BE2C (cell line): Measurements from ENCODE around the gene GPSM1.

Source experiments
- DNase-seq: peaks from one replicate; pipeline ENCODE4 v3.0.0-alpha.2; 2020
- H3K27me3 ChIP-seq: fragments of 250-450 bp; sonication (Bioruptor Pico); 2 replicates; pipeline ENCODE4 v1.5.1; 2020; ENCODE audit warnings: mild to moderate bottlenecking
- H3K36me3 ChIP-seq: fragments of 250-450 bp; sonication (Bioruptor Pico); 2 replicates; pipeline ENCODE4 v1.5.1; 2020; ENCODE audit warnings: mild to moderate bottlenecking
- H3K4me1 ChIP-seq: fragments of 250-450 bp; sonication (Bioruptor Pico); 2 replicates; pipeline ENCODE4 v1.5.1; 2020
- H3K4me3 ChIP-seq: 2 replicates; pipeline ENCODE4 v1.5.1; 2011; ENCODE audit warnings: low read depth, low read length
- H3K9me3 ChIP-seq: fragments of 250-450 bp; sonication (Bioruptor Pico); 2 replicates; pipeline ENCODE4 v1.5.1; 2020
- CTCF ChIP-seq: IDR thresholded peaks from 2 replicates; pipeline ENCODE4 v1.5.1; 2012; ENCODE audit warnings: mild to moderate bottlenecking, low read depth, low read length

GPSM1 gene

DNA sequence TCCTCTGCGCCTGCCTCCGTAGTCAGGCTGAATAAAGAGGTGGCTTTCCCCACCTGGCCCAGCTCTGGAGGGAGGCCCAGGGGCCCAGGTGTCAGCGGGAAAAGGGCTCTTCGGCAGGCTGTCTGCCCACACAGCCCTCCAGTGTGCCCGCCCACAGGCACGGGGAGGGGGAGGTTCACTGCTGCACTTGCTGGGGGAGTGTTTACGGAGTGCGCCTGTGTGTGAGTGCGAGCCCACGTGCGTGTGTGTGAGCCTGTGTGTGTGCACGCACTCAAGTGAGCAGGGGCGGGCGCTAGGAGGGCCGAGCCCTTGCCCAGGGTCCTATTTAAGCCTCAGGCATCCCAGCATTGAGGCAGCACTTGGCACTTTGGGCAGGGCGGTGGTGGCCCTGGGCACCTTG, 25.3 kb downstream of the GPSM1 start:
- TF ChIP-seq CTCF: no peak
- H3K4me1 ChIP-seq: peaks cover 20% of the 10 kb centered on the region
- no peak for DNase-seq
- H3K9me3 ChIP-seq: no peaks in the 10 kb centered on the region; the same call in 1 of the 2 replicates
- H3K36me3 ChIP-seq: peaks cover 15% of the 10 kb centered on the region
- no peaks in the 10 kb centered on the region for H3K27me3 ChIP-seq
- H3K4me3 ChIP-seq: no peak overlapping the region

- Histone ChIP-seq H3K4me1 (peaks cover 16% of the 10 kb centered on the region), H3K9me3 (no peaks in the 10 kb centered on the region; the same call in 1 of the 2 replicates), H3K27me3 (no peaks in the 10 kb centered on the region), H3K4me3 (no peak overlapping the region), H3K36me3 (peaks cover 18% of the 10 kb centered on the region)
- no peak for TF ChIP-seq CTCF
- DNase-seq: no peak
Observed at GRCh38 chr9:136353088-136353487, 25.7 kb downstream of the GPSM1 start.

GRCh38 chr9:136353757-136354488, 26.6 kb downstream of the GPSM1 start:
- peaks cover 8% of the 10 kb centered on the region for H3K4me1 ChIP-seq
- DNase-seq: no peak
- H3K9me3 ChIP-seq: no peaks in the 10 kb centered on the region; the same call in 1 of the 2 replicates
- TF ChIP-seq CTCF: no peak
- H3K4me3 ChIP-seq: no peak overlapping the region
- peaks cover 19% of the 10 kb centered on the region for H3K36me3 ChIP-seq
- H3K27me3 ChIP-seq: no peaks in the 10 kb centered on the region

- no peak overlapping the region for H3K4me3 ChIP-seq
- H3K4me1 ChIP-seq: peaks cover 7% of the 10 kb centered on the region
- no peaks in the 10 kb centered on the region for H3K27me3 ChIP-seq
- no peak for DNase-seq
- peaks cover 19% of the 10 kb centered on the region for H3K36me3 ChIP-seq
- no peak for TF ChIP-seq CTCF
- H3K9me3 ChIP-seq: no peaks in the 10 kb centered on the region; the same call in 1 of the 2 replicates
Observed at GRCh38 chr9:136354592-136355085, 27.3 kb downstream of the GPSM1 start.

DNA sequence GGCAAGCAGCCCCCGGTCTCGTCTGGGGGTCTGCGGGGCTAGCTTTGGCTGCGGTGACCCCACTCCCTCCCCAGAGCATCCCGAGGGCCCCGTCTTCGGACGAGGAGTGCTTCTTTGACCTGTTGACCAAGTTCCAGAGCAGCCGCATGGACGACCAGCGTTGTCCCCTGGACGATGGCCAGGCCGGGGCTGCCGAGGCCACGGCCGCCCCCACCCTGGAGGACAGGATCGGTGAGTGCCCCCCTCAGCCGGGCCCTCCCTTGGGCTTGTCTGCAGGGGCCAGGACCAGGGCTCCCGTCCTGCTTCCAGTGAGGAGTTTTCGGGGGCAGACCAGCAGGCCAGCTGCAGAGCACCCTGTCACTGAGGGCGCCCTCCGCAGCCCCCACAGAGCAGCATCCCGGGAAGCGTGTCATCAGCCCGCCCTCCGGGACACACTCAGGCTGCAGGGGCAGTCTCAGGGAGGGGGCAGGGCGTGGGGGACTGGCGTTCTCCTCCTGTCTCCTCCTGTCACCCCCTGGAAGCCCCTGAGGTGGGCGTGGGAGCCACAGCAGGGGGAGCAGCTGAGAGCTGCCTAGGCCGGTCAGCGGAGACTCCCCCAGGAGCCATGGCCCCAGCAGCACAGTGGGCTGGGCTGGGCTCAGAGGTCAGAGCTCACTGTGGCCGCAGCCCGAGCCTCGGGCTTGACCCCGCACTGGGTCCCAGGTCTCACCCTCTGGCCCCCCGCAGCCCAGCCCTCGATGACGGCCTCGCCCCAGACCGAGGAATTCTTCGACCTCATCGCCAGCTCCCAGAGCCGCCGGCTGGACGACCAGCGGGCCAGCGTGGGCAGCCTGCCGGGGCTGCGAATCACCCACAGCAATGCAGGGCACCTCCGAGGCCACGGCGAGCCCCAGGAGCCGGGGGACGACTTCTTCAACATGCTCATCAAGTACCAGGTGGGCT, 28.5 kb downstream of the GPSM1 start:
- no peak for TF ChIP-seq CTCF
- Histone ChIP-seq H3K27me3 (no peaks in the 10 kb centered on the region), H3K36me3 (peaks cover 19% of the 10 kb centered on the region), H3K4me1 (peaks cover 13% of the 10 kb centered on the region), H3K4me3 (no peak overlapping the region), H3K9me3 (no peaks in the 10 kb centered on the region; the same call in 1 of the 2 replicates)
- no peak for DNase-seq
